Testis (tissue), 3 donors: ENCODE results near the gene CORO2B. TPM values are rescaled to one million over a fixed set of nuclear protein-coding genes. Genes with fewer than 3 reads are reported as not detected.

Experiments
- DNase-seq: peaks from one replicate; pipeline ENCODE4 v3.0.0-alpha.2; 2019
- H3K27ac ChIP-seq, 2 donors: fragments of 200-600 bp; sonication (generic); one replicate each; pipeline ENCODE4 v1.5.1; 2019
- H3K27me3 ChIP-seq: fragments of 200-600 bp; sonication (generic); one replicate; pipeline ENCODE4 v1.5.1; 2019
- H3K36me3 ChIP-seq: fragments of 200-600 bp; sonication (generic); one replicate; pipeline ENCODE4 v1.5.1; 2017; ENCODE audit warnings: low read depth; ENCODE audit errors: missing control alignments
- H3K4me1 ChIP-seq: fragments of 200-600 bp; sonication (generic); one replicate; pipeline ENCODE4 v1.5.1; 2019
- H3K4me3 ChIP-seq, 2 donors: fragments of 200-600 bp; sonication (generic); one replicate each; pipeline ENCODE4 v1.5.1; 2017 to 2019
- H3K9me3 ChIP-seq: fragments of 200-600 bp; sonication (generic); one replicate; pipeline ENCODE4 v1.5.1; 2017
- CTCF ChIP-seq, 3 experiments: fragments of 450-650 bp in 2 of 3; fragments of 200-600 bp in 1 of 3; sonication (generic) in 1 of 3; IDR thresholded peaks; one replicate each; pipeline ENCODE4 v1.5.1; 2016 to 2019; ENCODE audit warnings: antibody characterized with exemption in 3 of 3, mild to moderate bottlenecking in 2 of 3, moderate library complexity in 1 of 3
- POLR2A ChIP-seq: fragments of 450-650 bp; IDR thresholded peaks from one replicate; pipeline ENCODE4 v1.6.1; 2017; ENCODE audit warnings: antibody characterized with exemption, mild to moderate bottlenecking, moderate library complexity
- WGBS, 2 donors: methylation state at CpG; one replicate each; pipeline ENCODE4 v1.1.5; 2018; 5-methylcytosine and 5-hydroxymethylcytosine counted together
- intact Hi-C: fragments of 100-400 bp; cut with DNase I; formaldehyde crosslinking; loops from one replicate; pipeline ENCODE4 v1.15.1; 2023; ENCODE audit warnings: low total_unique reads
- polyA plus RNA-seq: library from polyadenylated mRNA; stranded (reverse); fragments of 350-450 nt; fragmentation: Illumina TruSeq; extraction: RNeasy Lipid Tissue Mini Kit (QIAGEN cat#74804); gene quantifications from one replicate; pipeline ENCODE4 v1.2.3, GENCODE V29; 2014; ENCODE audit warnings: low read depth, low replicate concordance; ENCODE audit not compliant: insufficient read depth
- total RNA-seq, 2 donors: library from RNA; depleted of rRNA; stranded (reverse); fragments of >200 nt; gene quantifications; one replicate each; pipeline ENCODE4 v1.2.3, GENCODE V29; 2016

CORO2B gene
- total and polyA plus RNA-seq, 3 donors from 2014 or later = 1.4 to 4.3 (median 2.2) TPM

DNA sequence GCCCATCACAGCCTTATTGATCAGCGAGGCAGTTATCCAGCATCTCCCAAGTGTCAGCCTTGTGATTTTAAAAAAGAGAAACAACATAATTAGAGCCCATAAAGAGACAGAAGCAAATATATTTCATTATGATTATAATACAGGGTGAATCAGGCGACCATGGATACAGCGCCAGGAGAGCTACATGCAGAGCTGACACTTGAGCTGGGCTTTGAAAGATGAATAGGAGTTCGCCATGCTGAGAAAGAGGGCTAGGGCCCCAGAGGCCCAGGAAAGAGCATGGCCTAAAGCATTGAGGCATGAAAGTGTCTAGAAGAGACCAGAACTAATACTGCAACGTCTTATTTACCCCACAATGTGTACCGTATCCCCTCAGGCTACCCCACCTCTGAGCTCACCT lies 4.2 kb upstream of the CORO2B start:
- Histone ChIP-seq H3K27me3 (no peaks in the 10 kb centered on the region), H3K4me1 (peaks cover 7% of the 10 kb centered on the region), H3K36me3 (no peaks in the 10 kb centered on the region), H3K9me3 (no peaks in the 10 kb centered on the region), H3K27ac (no peak overlapping the region), H3K4me3 (no peak overlapping the region)
- WGBS, 2 donors = 85 to 93% methylated on average over 6 of the region's 6 CpGs
- no peak for DNase-seq
- intact Hi-C loops = no loop called here
- TF ChIP-seq CTCF (IDR thresholded peaks at IDR 0.05) = no peak
- no peak for TF ChIP-seq POLR2A

DNA sequence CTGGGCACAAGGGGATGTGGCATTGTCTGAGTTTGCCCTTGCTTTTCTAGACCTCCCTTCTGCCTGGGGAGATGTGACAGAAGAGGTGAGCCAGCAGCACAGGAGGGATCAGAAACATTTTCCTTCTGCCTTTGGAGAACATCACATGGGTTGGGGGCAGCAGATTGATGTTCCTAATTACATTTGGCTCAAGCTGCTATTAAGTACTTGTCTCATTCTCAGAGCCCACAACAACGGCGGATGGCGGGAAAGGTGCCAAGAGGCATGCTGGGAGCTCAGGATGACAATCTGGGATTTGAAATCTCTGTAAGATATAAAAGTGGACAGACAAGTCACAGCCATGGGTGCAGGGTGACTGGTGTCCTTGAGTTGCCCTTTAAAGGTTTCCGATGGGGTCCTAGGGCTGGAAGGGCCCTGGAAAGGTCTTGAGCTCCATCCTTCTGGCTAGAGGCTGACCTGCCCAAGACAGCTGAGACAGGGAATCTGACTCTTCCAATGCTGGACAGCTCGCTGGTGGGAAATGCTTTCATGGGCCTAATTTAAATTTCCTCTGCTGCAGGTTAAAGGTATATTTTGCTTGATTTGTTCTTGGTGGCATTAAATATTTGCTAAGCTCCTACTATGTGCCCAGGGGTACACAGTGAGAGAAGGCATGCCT lies 2.4 kb upstream of the CORO2B start:
- H3K27me3 ChIP-seq = no peaks in the 10 kb centered on the region
- no peak for DNase-seq
- no peaks in the 10 kb centered on the region for H3K9me3 ChIP-seq
- intact Hi-C loops = no loop called here
- H3K4me1 ChIP-seq = peaks cover 7% of the 10 kb centered on the region
- H3K4me3 ChIP-seq = no peak overlapping the region
- 59 to 85% methylated on average over 5 of the region's 5 CpGs for WGBS, 2 donors
- H3K36me3 ChIP-seq = no peaks in the 10 kb centered on the region
- H3K27ac ChIP-seq = no peak overlapping the region
- no peak for TF ChIP-seq POLR2A
- TF ChIP-seq CTCF (IDR thresholded peaks at IDR 0.05) = no peak

DNA sequence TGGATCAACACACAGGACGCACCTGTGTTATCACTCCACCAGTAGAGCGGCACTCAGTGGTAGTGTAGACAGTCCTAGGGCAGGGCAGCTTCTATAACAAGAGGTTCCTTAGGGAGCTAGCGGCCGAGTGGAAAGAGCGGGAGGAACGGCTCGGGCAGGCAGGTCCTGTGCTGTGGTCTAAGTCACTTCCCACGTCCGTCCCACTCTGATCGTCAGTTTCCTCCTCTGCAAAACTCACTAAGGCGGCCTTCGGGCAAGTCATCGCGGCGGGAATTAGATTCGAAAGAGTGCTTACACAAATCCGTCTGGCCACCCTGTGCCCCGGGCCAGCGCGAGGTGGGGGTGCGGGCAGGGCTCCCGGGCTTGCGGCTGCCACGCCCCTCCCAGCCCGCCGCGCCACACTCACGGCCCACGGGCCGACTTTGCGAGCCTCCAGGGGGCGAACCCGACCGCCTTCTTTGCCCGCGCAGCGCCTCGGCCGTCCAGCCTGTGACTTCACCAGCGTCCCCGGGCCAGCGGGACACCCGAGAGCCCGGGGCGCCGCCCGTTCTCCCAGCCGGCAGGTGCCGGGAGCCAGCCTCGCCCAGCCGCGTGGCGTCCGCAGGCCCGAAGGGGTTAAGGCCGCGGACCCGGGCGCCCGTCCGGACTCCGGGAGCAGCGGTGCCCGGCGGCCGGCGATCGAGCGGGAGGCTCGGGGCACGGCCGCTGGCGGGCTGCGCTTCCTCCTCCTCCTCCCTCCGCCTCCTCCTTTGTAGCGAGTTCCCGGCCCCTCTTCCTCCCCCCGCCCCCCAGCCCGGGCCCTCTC lies 416 bp upstream of the CORO2B start:
- H3K27ac ChIP-seq = peak overlapping the region in 1 of 2 donors; percentile 80
- no peaks in the 10 kb centered on the region for H3K27me3 ChIP-seq
- no peaks in the 10 kb centered on the region for H3K36me3 ChIP-seq
- H3K4me3 ChIP-seq = peak overlapping the region; percentile 52 to 61
- WGBS, 2 donors = 1% methylated on average over 15 to 78 of the region's 79 CpGs
- H3K9me3 ChIP-seq = no peaks in the 10 kb centered on the region
- intact Hi-C loops = no loop called here
- H3K4me1 ChIP-seq = peaks cover 7% of the 10 kb centered on the region
- peak; percentile 76 for DNase-seq
- peak; percentile 44 to 59 (median 48) for TF ChIP-seq CTCF (IDR thresholded peaks at IDR 0.05)
- no peak for TF ChIP-seq POLR2A

DNA sequence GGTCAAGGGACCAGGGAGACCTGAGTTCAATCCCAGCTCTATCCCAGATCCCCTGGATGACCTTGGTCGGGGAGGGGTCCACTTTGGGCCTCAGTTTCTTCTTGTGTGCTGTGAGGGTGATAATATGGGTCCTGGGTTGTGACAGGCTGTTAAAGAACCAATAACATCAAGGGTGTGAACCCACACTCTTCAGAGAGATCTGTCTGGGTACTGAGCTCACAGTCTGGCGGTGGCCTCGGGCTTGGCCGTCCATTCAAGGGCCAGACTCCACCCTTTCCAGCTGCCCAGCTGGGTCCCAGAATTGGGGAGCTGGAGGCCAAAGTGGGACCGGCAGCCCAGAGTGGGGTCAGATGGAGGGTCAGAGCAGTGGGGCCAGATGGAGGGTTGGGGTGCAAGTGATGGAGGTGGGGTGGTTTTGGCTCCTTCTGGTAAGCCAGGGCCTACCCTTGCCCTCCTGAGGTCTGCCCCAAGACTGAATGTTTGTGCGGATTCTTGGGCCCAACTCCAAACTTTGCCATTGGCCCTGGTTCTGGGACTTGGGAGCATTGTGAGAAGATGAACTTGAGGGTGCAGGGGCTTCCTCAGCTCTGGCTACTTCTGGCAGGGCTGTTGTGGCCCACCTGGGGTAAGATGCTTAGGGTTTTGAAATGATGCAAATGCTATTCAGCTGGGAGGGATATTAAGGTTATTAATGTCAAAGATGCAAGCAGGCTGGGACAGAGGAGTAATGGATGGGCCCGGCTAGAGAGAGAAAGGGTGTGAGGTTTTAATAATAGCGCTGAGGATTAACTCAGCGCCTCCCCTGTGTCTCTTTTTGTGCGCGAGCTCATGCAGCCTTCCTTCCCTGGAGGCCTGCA lies 1.5 kb downstream of the CORO2B start:
- Histone ChIP-seq H3K27me3 (no peaks in the 10 kb centered on the region), H3K4me1 (peaks cover 7% of the 10 kb centered on the region), H3K4me3 (no peak overlapping the region), H3K27ac (no peak overlapping the region), H3K36me3 (no peaks in the 10 kb centered on the region), H3K9me3 (no peaks in the 10 kb centered on the region)
- TF ChIP-seq CTCF (IDR thresholded peaks at IDR 0.05) = no peak
- no peak for TF ChIP-seq POLR2A
- WGBS, 2 donors = 76 to 80% methylated on average over 6 to 11 of the region's 11 CpGs
- intact Hi-C loops = no loop called here
- no peak for DNase-seq
